ENCODE measurements around the gene TTLL5. TPM values are rescaled to one million over a fixed set of nuclear protein-coding genes. Genes with fewer than 3 reads are reported as not detected.
A peak's percentile ranks its signal among the peaks of the same experiment; 100 is the strongest.

Gene TTLL5
- total RNA-seq, 1 donor from 2014 or later, result 15.5 TPM

GRCh38 chr14:75697386-75697785 is 36.3 kb downstream of the TTLL5 start:
- DNase-seq (ENCODE audit: low read depth) (no peak), FAIRE-seq (peak; percentile 70)
- Histone ChIP-seq H3K4me3 (ENCODE audit: low read depth, low read length) (no peak overlapping the region), H3K36me3 (ENCODE audit: control insufficient read depth, insufficient read depth, low read length) (peaks cover 3% of the 10 kb centered on the region), H3K27me3 (ENCODE audit: control insufficient read depth, insufficient read depth, low read length) (no peaks in the 10 kb centered on the region)
- TF ChIP-seq, protein P1, sequence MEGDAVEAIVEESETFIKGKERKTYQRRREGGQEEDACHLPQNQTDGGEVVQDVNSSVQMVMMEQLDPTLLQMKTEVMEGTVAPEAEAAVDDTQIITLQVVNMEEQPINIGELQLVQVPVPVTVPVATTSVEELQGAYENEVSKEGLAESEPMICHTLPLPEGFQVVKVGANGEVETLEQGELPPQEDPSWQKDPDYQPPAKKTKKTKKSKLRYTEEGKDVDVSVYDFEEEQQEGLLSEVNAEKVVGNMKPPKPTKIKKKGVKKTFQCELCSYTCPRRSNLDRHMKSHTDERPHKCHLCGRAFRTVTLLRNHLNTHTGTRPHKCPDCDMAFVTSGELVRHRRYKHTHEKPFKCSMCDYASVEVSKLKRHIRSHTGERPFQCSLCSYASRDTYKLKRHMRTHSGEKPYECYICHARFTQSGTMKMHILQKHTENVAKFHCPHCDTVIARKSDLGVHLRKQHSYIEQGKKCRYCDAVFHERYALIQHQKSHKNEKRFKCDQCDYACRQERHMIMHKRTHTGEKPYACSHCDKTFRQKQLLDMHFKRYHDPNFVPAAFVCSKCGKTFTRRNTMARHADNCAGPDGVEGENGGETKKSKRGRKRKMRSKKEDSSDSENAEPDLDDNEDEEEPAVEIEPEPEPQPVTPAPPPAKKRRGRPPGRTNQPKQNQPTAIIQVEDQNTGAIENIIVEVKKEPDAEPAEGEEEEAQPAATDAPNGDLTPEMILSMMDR (IDR thresholded peaks at IDR 0.05; ENCODE audit: insufficient read depth, low read length, severe bottlenecking), result no peak

DNA sequence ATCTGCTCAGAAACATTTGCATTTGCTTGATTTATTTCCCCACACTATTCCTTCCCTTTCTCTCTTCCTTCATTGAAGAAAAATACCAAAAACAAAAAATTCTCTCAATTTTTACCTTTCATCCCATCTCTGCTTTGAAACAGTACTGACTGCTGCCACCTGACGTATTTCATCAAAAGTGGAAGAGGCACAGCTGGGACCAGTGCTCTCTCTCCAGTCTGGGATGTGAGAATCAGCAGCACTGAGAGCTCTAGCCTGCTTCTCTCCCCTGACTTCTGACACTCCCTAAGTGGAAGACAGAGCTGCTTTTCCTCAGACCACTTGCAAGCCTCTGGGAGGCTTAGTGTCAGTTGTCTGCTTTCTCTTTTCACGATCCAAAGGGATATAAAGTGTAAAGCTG is 36.9 kb downstream of the TTLL5 start:
- DNase-seq (ENCODE audit: low read depth) (no peak), FAIRE-seq (peak; percentile 32)
- H3K27me3 ChIP-seq (ENCODE audit: control insufficient read depth, insufficient read depth, low read length), result no peaks in the 10 kb centered on the region
- peaks cover 3% of the 10 kb centered on the region for H3K36me3 ChIP-seq (ENCODE audit: control insufficient read depth, insufficient read depth, low read length)
- H3K4me3 ChIP-seq (ENCODE audit: low read depth, low read length), result no peak overlapping the region
- TF ChIP-seq, protein P1 (IDR thresholded peaks at IDR 0.05; ENCODE audit: insufficient read depth, low read length, severe bottlenecking), result no peak

- TF ChIP-seq, protein P1 (IDR thresholded peaks at IDR 0.05; ENCODE audit: insufficient read depth, low read length, severe bottlenecking), result no peak
- FAIRE-seq, result no peak
- H3K4me3 ChIP-seq (ENCODE audit: low read depth, low read length), result no peak overlapping the region
- no peaks in the 10 kb centered on the region for H3K27me3 ChIP-seq (ENCODE audit: control insufficient read depth, insufficient read depth, low read length)
- H3K36me3 ChIP-seq (ENCODE audit: control insufficient read depth, insufficient read depth, low read length), result peaks cover 3% of the 10 kb centered on the region
- DNase-seq (ENCODE audit: low read depth), result no peak
Observed at GRCh38 chr14:75699331-75699730, 38.3 kb downstream of the TTLL5 start.

- Histone ChIP-seq H3K27me3 (ENCODE audit: control insufficient read depth, insufficient read depth, low read length) (no peaks in the 10 kb centered on the region), H3K36me3 (ENCODE audit: control insufficient read depth, insufficient read depth, low read length) (peaks cover 3% of the 10 kb centered on the region), H3K4me3 (ENCODE audit: low read depth, low read length) (no peak overlapping the region)
- DNase-seq (ENCODE audit: low read depth), result no peak
- TF ChIP-seq, protein P1 (IDR thresholded peaks at IDR 0.05; ENCODE audit: insufficient read depth, low read length, severe bottlenecking), result no peak
- FAIRE-seq, result no peak
Observed at GRCh38 chr14:75700295-75700694, 39.2 kb downstream of the TTLL5 start.

GRCh38 chr14:75702122-75702521 is 41.1 kb downstream of the TTLL5 start:
- no peak for DNase-seq (ENCODE audit: low read depth)
- TF ChIP-seq, protein P1 (IDR thresholded peaks at IDR 0.05; ENCODE audit: insufficient read depth, low read length, severe bottlenecking), result no peak
- Histone ChIP-seq H3K36me3 (ENCODE audit: control insufficient read depth, insufficient read depth, low read length) (peaks cover 3% of the 10 kb centered on the region), H3K4me3 (ENCODE audit: low read depth, low read length) (no peak overlapping the region), H3K27me3 (ENCODE audit: control insufficient read depth, insufficient read depth, low read length) (no peaks in the 10 kb centered on the region)
- peak; percentile 13 for FAIRE-seq

DNA sequence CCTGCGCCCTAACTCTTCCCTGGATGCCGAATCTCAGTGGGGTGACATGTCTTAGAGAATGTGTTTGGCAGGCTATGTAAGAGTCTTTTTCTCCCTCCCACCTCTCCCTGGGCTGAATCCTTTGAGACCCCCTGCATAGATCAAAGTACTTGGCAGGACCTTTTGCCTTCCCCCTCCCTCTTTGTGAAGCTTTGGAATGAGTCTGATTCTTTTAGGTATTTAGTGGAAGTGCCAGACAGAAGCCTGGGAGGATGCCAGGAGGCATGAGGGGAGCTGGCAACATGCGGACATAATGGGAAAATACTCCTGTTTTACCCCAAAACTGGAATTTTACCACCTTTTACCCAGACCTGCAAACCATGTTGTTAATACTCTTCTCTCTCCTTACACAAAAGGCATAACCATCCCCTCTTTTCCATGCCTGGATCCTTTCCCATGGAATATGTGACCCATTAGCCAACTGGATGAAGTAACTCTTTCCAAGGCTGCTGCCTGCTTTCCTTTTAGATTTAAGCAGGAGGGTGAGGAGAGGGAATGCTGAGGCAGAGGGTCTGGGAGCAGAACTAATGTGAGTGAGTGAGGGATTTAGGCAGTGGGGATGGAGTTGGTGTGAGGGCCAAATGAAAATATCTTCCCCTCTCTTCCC is 41.7 kb downstream of the TTLL5 start:
- Histone ChIP-seq H3K4me3 (ENCODE audit: low read depth, low read length) (no peak overlapping the region), H3K36me3 (ENCODE audit: control insufficient read depth, insufficient read depth, low read length) (peaks cover 3% of the 10 kb centered on the region), H3K27me3 (ENCODE audit: control insufficient read depth, insufficient read depth, low read length) (no peaks in the 10 kb centered on the region)
- no peak for DNase-seq (ENCODE audit: low read depth)
- FAIRE-seq, result no peak
- TF ChIP-seq, protein P1 (IDR thresholded peaks at IDR 0.05; ENCODE audit: insufficient read depth, low read length, severe bottlenecking), result no peak
